CD4-positive, alpha-beta T cell (primary cell): ENCODE measurements around the gene TECPR1. TPM values are rescaled to one million over a fixed set of nuclear protein-coding genes. Genes with fewer than 3 reads are reported as not detected.

Source experiments
- ATAC-seq: fragments of 200-7000 bp; cut with Tn5 transposase; one replicate; pipeline ENCODE4 v1.10.0; 2022; ENCODE audit warnings: mild to moderate bottlenecking; ENCODE audit not compliant: poor library complexity
- CTCF ChIA-PET: fragments of 350-600 bp; sonication (Branson Sonifier 250); formaldehyde crosslinking; loops from one replicate; lab custom pipeline; 2021; ENCODE audit warnings: antibody characterized with exemption, inconsistent platforms; lab: Charles Lee
- POLR2A ChIA-PET: fragments of 350-600 bp; sonication (Branson Sonifier 250); formaldehyde crosslinking; loops from one replicate; lab custom pipeline; 2021; ENCODE audit warnings: antibody characterized with exemption, inconsistent platforms; lab: Charles Lee
- DNase-seq, 14 experiments: peaks; one replicate each; pipeline ENCODE4 v3.0.0-alpha.2; 2013 to 2020; ENCODE audit warnings: mixed read lengths in 2 of 14
- H3K27ac ChIP-seq, 2 donors: one replicate each; pipeline versions ENCODE4 v1.5.1 to v1.7.0; 2013; ENCODE audit warnings: low read length in 2 of 2, low read depth in 1 of 2, mild to moderate bottlenecking in 1 of 2
- H3K27me3 ChIP-seq, 2 experiments: 1 replicate in 1 of 2; 2 replicates in 1 of 2; pipeline versions ENCODE4 v1.6.1 to v1.7.0; 2013; ENCODE audit warnings: low read length in 2 of 2, control low read depth in 1 of 2, mild to moderate bottlenecking in 1 of 2, moderate library complexity in 1 of 2; ENCODE audit not compliant: insufficient read depth in 2 of 2, control insufficient read depth in 1 of 2
- H3K36me3 ChIP-seq: one replicate; pipeline ENCODE4 v1.6.1; 2013; ENCODE audit warnings: low read length, control low read depth; ENCODE audit not compliant: insufficient read depth
- H3K4me1 ChIP-seq: one replicate; pipeline ENCODE4 v1.6.1; 2013; ENCODE audit warnings: low read length, control low read depth; ENCODE audit not compliant: insufficient read depth
- H3K4me3 ChIP-seq: one replicate; pipeline ENCODE4 v1.5.1; 2013; ENCODE audit warnings: mild to moderate bottlenecking, low read length, moderate library complexity
- H3K9me3 ChIP-seq, 2 experiments: 1 replicate in 1 of 2; 2 replicates in 1 of 2; pipeline versions ENCODE4 v1.6.1 to v1.7.0; 2013; ENCODE audit warnings: low read length in 2 of 2, mild to moderate bottlenecking in 2 of 2, control low read depth in 1 of 2, moderate library complexity in 1 of 2; ENCODE audit not compliant: control insufficient read depth in 1 of 2, insufficient read depth in 1 of 2
- H3K27ac Mint-ChIP-seq: one replicate; pipeline ENCODE4 v1.8.0; 2020; ENCODE audit warnings: mixed read lengths
- H3K27me3 Mint-ChIP-seq: one replicate; pipeline ENCODE4 v1.8.0; 2021; ENCODE audit warnings: mixed read lengths
- H3K36me3 Mint-ChIP-seq: one replicate; pipeline ENCODE4 v1.8.0; 2021; ENCODE audit warnings: low read depth, mixed read lengths
- H3K4me1 Mint-ChIP-seq: one replicate; pipeline ENCODE4 v1.8.0; 2021; ENCODE audit warnings: low read depth, mixed read lengths
- H3K4me3 Mint-ChIP-seq: one replicate; pipeline ENCODE4 v1.8.0; 2020; ENCODE audit warnings: mild to moderate bottlenecking, mixed read lengths
- H3K9me3 Mint-ChIP-seq: one replicate; pipeline ENCODE4 v1.8.0; 2020; ENCODE audit warnings: mixed read lengths
- CTCF ChIP-seq: fragments of 200-600 bp; IDR thresholded peaks from one replicate; pipeline ENCODE4 v1.8.0; 2022; ENCODE audit warnings: antibody characterized with exemption, mild to moderate bottlenecking
- intact Hi-C, 2 experiments: fragments of 100-400 bp; cut with DNase I in 1 of 2; cut with micrococcal nuclease in 1 of 2; formaldehyde crosslinking; loops; one replicate each; pipeline versions ENCODE4 v1.15.1 to v1.9.0; 2023 to 2025; cut with DNase I, micrococcal nuclease
- total RNA-seq, 174 experiments: library from RNA in 2 of 174; stranded (reverse) in 2 of 174; gene quantifications; one replicate each; pipeline ENCODE4 v1.2.3 and lab custom pipeline; 2021 to 2026

The TECPR1 gene
- total RNA-seq, 2 experiments from 2014 or later: 85.9 to 90.4 TPM

- DNase-seq (no peak), ATAC-seq (peak; percentile 10)
- TF ChIP-seq CTCF: no peak
- Mint-ChIP-seq H3K4me3 (peak overlapping the region; percentile 94), H3K9me3 (no peaks in the 10 kb centered on the region), H3K36me3 (peaks cover 65% of the 10 kb centered on the region), H3K27ac (peak overlapping the region; percentile 98), H3K4me1 (peaks cover 66% of the 10 kb centered on the region), H3K27me3 (no peaks in the 10 kb centered on the region)
- Histone ChIP-seq H3K4me1 (peaks cover 59% of the 10 kb centered on the region), H3K27ac (peak overlapping the region; percentile 79 to 85), H3K9me3 (no peaks in the 10 kb centered on the region), H3K27me3 (no peaks in the 10 kb centered on the region), H3K4me3 (peak overlapping the region; percentile 90), H3K36me3 (peaks cover 18% of the 10 kb centered on the region)
- CTCF ChIA-PET: no interaction called here
- POLR2A ChIA-PET: interaction anchor here (1.0 to 5.0 kb wide), 5 partner anchors 21 to 627 kb away, joined by 3 to 65 read pairs (median 16); partner anchors contain the start of genes BRI3 and TRRAP
- intact Hi-C loops: loop anchor here (5.0 to 10.0 kb wide), 5 partner anchors 40 to 1138 kb away; partner anchors contain the start of genes BHLHA15 (in 1 of the 2), LMTK2 (in 1 of the 2) and SDHAF3 (in 1 of the 2)
Measured at GRCh38 chr7:98252425-98253054, 508 bp upstream of the TECPR1 start.

GRCh38 chr7:98251231-98251600 lies 816 bp downstream of the TECPR1 start:
- Histone ChIP-seq H3K27ac (peak overlapping the region; percentile 85 to 93), H3K4me3 (peak overlapping the region; percentile 90), H3K27me3 (no peaks in the 10 kb centered on the region), H3K4me1 (peaks cover 68% of the 10 kb centered on the region), H3K36me3 (peaks cover 17% of the 10 kb centered on the region), H3K9me3 (no peaks in the 10 kb centered on the region)
- ChIA-PET POLR2A (interaction anchor here (0.6 to 5.0 kb wide), 20 partner anchors 11 to 1307 kb away, joined by 3 to 65 read pairs (median 4); partner anchors contain the start of genes BAIAP2L1, BHLHA15, BRI3 and SDHAF3), CTCF (no interaction called here)
- TF ChIP-seq CTCF: no peak
- Mint-ChIP-seq H3K27ac (peak overlapping the region; percentile 98), H3K9me3 (no peaks in the 10 kb centered on the region), H3K27me3 (no peaks in the 10 kb centered on the region), H3K4me1 (peaks cover 64% of the 10 kb centered on the region), H3K4me3 (peak overlapping the region; percentile 94), H3K36me3 (peaks cover 61% of the 10 kb centered on the region)
- intact Hi-C loops: loop anchor here (1.0 to 10.0 kb wide), 8 partner anchors 29 to 1136 kb away; partner anchors contain the start of genes BHLHA15 (in 1 of the 2), BRI3 (in 1 of the 2), LMTK2 (in 1 of the 2) and SDHAF3 (in 1 of the 2)
- DNase-seq: peak; percentile 31 to 86 (median 48)
- ATAC-seq: peak; percentile 75

- H3K27me3 Mint-ChIP-seq: no peaks in the 10 kb centered on the region
- CTCF ChIA-PET: no interaction called here
- DNase-seq (peak; percentile 17 to 81 (median 43)), ATAC-seq (peak; percentile 39)
- peaks cover 60% of the 10 kb centered on the region for H3K36me3 Mint-ChIP-seq
- no peaks in the 10 kb centered on the region for H3K9me3 Mint-ChIP-seq
- Histone ChIP-seq H3K27ac (peak overlapping the region; percentile 85 to 93), H3K9me3 (no peaks in the 10 kb centered on the region), H3K36me3 (peaks cover 16% of the 10 kb centered on the region), H3K4me3 (peak overlapping the region; percentile 90), H3K27me3 (no peaks in the 10 kb centered on the region), H3K4me1 (peaks cover 71% of the 10 kb centered on the region)
- peak overlapping the region; percentile 94 for H3K4me3 Mint-ChIP-seq
- intact Hi-C loops: loop anchor here (1.0 to 10.0 kb wide), 8 partner anchors 30 to 1136 kb away; partner anchors contain the start of genes BHLHA15 (in 1 of the 2), BRI3 (in 1 of the 2), LMTK2 (in 1 of the 2) and SDHAF3 (in 1 of the 2)
- POLR2A ChIA-PET: interaction anchor here (0.6 to 5.0 kb wide), 21 partner anchors 11 to 1308 kb away, joined by 3 to 65 read pairs (median 4); partner anchors contain the start of genes BAIAP2L1, BHLHA15, BRI3 and SDHAF3
- H3K4me1 Mint-ChIP-seq: peaks cover 63% of the 10 kb centered on the region
- H3K27ac Mint-ChIP-seq: peak overlapping the region; percentile 98
- no peak for TF ChIP-seq CTCF
Measured at GRCh38 chr7:98250789-98251188, 1.2 kb downstream of the TECPR1 start.
